Fibroblast of lung (primary cell): Measurements from ENCODE around the gene PRSS12.

Experiments
- EZH2 ChIP-seq: IDR thresholded peaks from 2 replicates; pipeline ENCODE4 v1.5.1; 2012; ENCODE audit warnings: low read length, control low read depth, mild to moderate bottlenecking; ENCODE audit errors: missing control alignments
- TF ChIP-seq, protein P1 (sequence below), 2 donors: IDR thresholded peaks in 1 of 2; conservative IDR thresholded peaks in 1 of 2; 1 replicate in 1 of 2; 2 replicates in 1 of 2; pipeline ENCODE4 v1.5.1; 2011 to 2012; ENCODE audit warnings: low read length in 2 of 2, control low read depth in 1 of 2, inconsistent platforms in 1 of 2, low read depth in 1 of 2, mild to moderate bottlenecking in 1 of 2

DNA sequence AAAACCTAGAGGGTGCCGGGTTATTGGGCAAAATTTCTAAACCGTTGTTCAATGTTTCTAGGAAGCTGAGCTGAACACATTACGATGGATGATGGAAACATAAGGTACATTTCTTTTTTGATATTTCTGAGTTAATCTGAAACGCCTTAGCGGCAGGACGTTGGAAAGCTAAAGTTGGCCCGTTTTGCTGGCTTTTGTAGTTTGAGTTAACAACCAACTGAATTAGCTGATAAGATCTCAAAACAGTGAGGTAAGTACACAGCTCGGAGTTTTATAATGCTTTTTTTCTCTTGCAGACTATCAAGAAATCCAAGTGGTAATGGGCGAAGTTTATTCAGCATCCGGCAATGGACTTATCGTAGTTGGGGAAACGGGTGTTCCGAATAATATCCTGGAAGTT is 73.5 kb downstream of the PRSS12 start:
- TF ChIP-seq, protein P1, sequence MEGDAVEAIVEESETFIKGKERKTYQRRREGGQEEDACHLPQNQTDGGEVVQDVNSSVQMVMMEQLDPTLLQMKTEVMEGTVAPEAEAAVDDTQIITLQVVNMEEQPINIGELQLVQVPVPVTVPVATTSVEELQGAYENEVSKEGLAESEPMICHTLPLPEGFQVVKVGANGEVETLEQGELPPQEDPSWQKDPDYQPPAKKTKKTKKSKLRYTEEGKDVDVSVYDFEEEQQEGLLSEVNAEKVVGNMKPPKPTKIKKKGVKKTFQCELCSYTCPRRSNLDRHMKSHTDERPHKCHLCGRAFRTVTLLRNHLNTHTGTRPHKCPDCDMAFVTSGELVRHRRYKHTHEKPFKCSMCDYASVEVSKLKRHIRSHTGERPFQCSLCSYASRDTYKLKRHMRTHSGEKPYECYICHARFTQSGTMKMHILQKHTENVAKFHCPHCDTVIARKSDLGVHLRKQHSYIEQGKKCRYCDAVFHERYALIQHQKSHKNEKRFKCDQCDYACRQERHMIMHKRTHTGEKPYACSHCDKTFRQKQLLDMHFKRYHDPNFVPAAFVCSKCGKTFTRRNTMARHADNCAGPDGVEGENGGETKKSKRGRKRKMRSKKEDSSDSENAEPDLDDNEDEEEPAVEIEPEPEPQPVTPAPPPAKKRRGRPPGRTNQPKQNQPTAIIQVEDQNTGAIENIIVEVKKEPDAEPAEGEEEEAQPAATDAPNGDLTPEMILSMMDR (conservative IDR thresholded peaks at IDR 0.05 in 1 of 2, IDR thresholded peaks at IDR 0.05 in 1 of 2; ENCODE audit: low read depth in 1 of 2, low read length in 2 of 2): no peak
- no peak for TF ChIP-seq EZH2
